Measurements from ENCODE around the gene NDUFS8. TPM values are rescaled to one million over a fixed set of nuclear protein-coding genes. Genes with fewer than 3 reads are reported as not detected.
"Not testable (repeated sequence)": the region's sequence is repeated elsewhere in the genome, so short reads cannot be mapped to it uniquely, and the experiment has no call there.

The NDUFS8 gene
- polyA plus RNA-seq, 1 donor from 2014 or later, result 169 TPM

- no peak for TF ChIP-seq POLR2AphosphoS5 (IDR thresholded peaks at IDR 0.05)
- TF ChIP-seq RAD21 (conservative IDR thresholded peaks at IDR 0.05), result no peak
- no peak for TF ChIP-seq MXI1 (conservative IDR thresholded peaks at IDR 0.05; ENCODE audit: poor library complexity, severe bottlenecking)
- TF ChIP-seq REST (IDR thresholded peaks at IDR 0.05; ENCODE audit: borderline replicate concordance), result no peak
- no peak for TF ChIP-seq TAF1 (IDR thresholded peaks at IDR 0.05; ENCODE audit: low read depth)
- TF ChIP-seq EP300 (conservative IDR thresholded peaks at IDR 0.05; ENCODE audit: poor library complexity, severe bottlenecking), result no peak
- no peak for TF ChIP-seq CTCF (IDR thresholded peaks at IDR 0.05; ENCODE audit: poor library complexity, severe bottlenecking)
- no peak for TF ChIP-seq SMC3 (conservative IDR thresholded peaks at IDR 0.05; ENCODE audit: poor library complexity)
- no peak for TF ChIP-seq EZH2 (IDR thresholded peaks at IDR 0.05; ENCODE audit: borderline replicate concordance, insufficient read depth, low read length, poor library complexity, severe bottlenecking)
- Histone ChIP-seq H3K36me3 (ENCODE audit: insufficient read depth, low read length) (no peaks in the 10 kb centered on the region), H3K4me3 (ENCODE audit: low read length) (no peak overlapping the region), H3K9ac (ENCODE audit: low read length) (no peak overlapping the region), H3F3A (ENCODE audit: insufficient read depth, low read length, poor library complexity, severe bottlenecking) (no peaks in the 10 kb centered on the region), H3K4me2 (ENCODE audit: low read length) (no peak overlapping the region), H3K9me2 (ENCODE audit: insufficient read depth, low read length) (no peaks in the 10 kb centered on the region), H2AFZ (ENCODE audit: low read depth, low read length) (no peak overlapping the region), H3K79me2 (replicated peaks; ENCODE audit: insufficient read depth, low read length) (no peaks in the 10 kb centered on the region), H4K20me1 (ENCODE audit: insufficient read depth) (no peaks in the 10 kb centered on the region), H3K27ac (ENCODE audit: low read length) (no peak overlapping the region), H3K27me3 (ENCODE audit: insufficient read depth, low read depth, low read length) (no peaks in the 10 kb centered on the region), H3K9me3 (ENCODE audit: low read length) (no peaks in the 10 kb centered on the region)
These were observed 46.5 kb upstream of the NDUFS8 start for GRCh38 chr11:67983951-67984350.

GRCh38 chr11:67985302-67985701 lies 45.2 kb upstream of the NDUFS8 start:
- not testable (repeated sequence) for H3K4me2 ChIP-seq (ENCODE audit: low read length); H3K27me3 ChIP-seq (ENCODE audit: insufficient read depth, low read depth, low read length); H3K9me3 ChIP-seq (ENCODE audit: low read length); H3K9ac ChIP-seq (ENCODE audit: low read length); H3K9me2 ChIP-seq (ENCODE audit: insufficient read depth, low read length); H3K27ac ChIP-seq (ENCODE audit: low read length); H2AFZ ChIP-seq (ENCODE audit: low read depth, low read length); H4K20me1 ChIP-seq (ENCODE audit: insufficient read depth); H3F3A ChIP-seq (ENCODE audit: insufficient read depth, low read length, poor library complexity, severe bottlenecking); H3K36me3 ChIP-seq (ENCODE audit: insufficient read depth, low read length); H3K4me3 ChIP-seq (ENCODE audit: low read length); H3K79me2 ChIP-seq (replicated peaks; ENCODE audit: insufficient read depth, low read length)

- not testable (repeated sequence) for H3K36me3 ChIP-seq (ENCODE audit: insufficient read depth, low read length); H3K27me3 ChIP-seq (ENCODE audit: insufficient read depth, low read depth, low read length); H3K27ac ChIP-seq (ENCODE audit: low read length); H3K79me2 ChIP-seq (replicated peaks; ENCODE audit: insufficient read depth, low read length); H2AFZ ChIP-seq (ENCODE audit: low read depth, low read length); H3K9me3 ChIP-seq (ENCODE audit: low read length); H4K20me1 ChIP-seq (ENCODE audit: insufficient read depth); H3F3A ChIP-seq (ENCODE audit: insufficient read depth, low read length, poor library complexity, severe bottlenecking); H3K4me3 ChIP-seq (ENCODE audit: low read length); H3K9ac ChIP-seq (ENCODE audit: low read length); H3K9me2 ChIP-seq (ENCODE audit: insufficient read depth, low read length); H3K4me2 ChIP-seq (ENCODE audit: low read length)
These were observed 39.7 kb upstream of the NDUFS8 start for GRCh38 chr11:67990546-67991346.

GRCh38 chr11:67991347-67992121 lies 38.9 kb upstream of the NDUFS8 start:
- H3K4me2 ChIP-seq (ENCODE audit: low read length); H3F3A ChIP-seq (ENCODE audit: insufficient read depth, low read length, poor library complexity, severe bottlenecking); H3K9me3 ChIP-seq (ENCODE audit: low read length); H2AFZ ChIP-seq (ENCODE audit: low read depth, low read length); H3K4me3 ChIP-seq (ENCODE audit: low read length); H3K36me3 ChIP-seq (ENCODE audit: insufficient read depth, low read length); H3K9ac ChIP-seq (ENCODE audit: low read length); H3K27me3 ChIP-seq (ENCODE audit: insufficient read depth, low read depth, low read length); H3K79me2 ChIP-seq (replicated peaks; ENCODE audit: insufficient read depth, low read length); H3K27ac ChIP-seq (ENCODE audit: low read length); H3K9me2 ChIP-seq (ENCODE audit: insufficient read depth, low read length); H4K20me1 ChIP-seq (ENCODE audit: insufficient read depth): not testable (repeated sequence)

All from neural cell (in vitro differentiated cells).